Effector memory CD8-positive, alpha-beta T cell (primary cell): ENCODE measurements around the gene OR13C5.
"Not testable (repeated sequence)": the region's sequence is repeated elsewhere in the genome, so short reads cannot be mapped to it uniquely, and the experiment has no call there.

ENCODE experiments used
- ATAC-seq: fragments of 150-1000 bp; cut with Tn5 transposase; replicated peaks from 2 replicates; pipeline ENCODE4 v1.10.0; 2021; ENCODE audit warnings: mild to moderate bottlenecking, moderate library complexity
- DNase-seq, 3 experiments: peaks; one replicate each; pipeline ENCODE4 v3.0.0; 2021
- H3K27ac Mint-ChIP-seq, 2 donors: one replicate each; pipeline ENCODE4 v1.8.0; 2022; ENCODE audit warnings: mild to moderate bottlenecking in 2 of 2, mixed read lengths in 2 of 2, moderate library complexity in 2 of 2
- H3K27me3 Mint-ChIP-seq, 2 donors: one replicate each; pipeline ENCODE4 v1.8.0; 2022; ENCODE audit warnings: mixed read lengths in 2 of 2
- H3K36me3 Mint-ChIP-seq: one replicate; pipeline ENCODE4 v1.8.0; 2022; ENCODE audit warnings: mild to moderate bottlenecking, moderate library complexity, mixed read lengths; ENCODE audit not compliant: insufficient read depth
- H3K4me1 Mint-ChIP-seq, 2 donors: one replicate each; pipeline ENCODE4 v1.8.0; 2022; ENCODE audit warnings: low read depth in 2 of 2, mixed read lengths in 2 of 2
- H3K4me3 Mint-ChIP-seq, 2 donors: one replicate each; pipeline ENCODE4 v1.8.0; 2022; ENCODE audit warnings: mild to moderate bottlenecking in 2 of 2, mixed read lengths in 2 of 2, moderate library complexity in 2 of 2
- H3K9me3 Mint-ChIP-seq, 2 donors: one replicate each; pipeline ENCODE4 v1.8.0; 2022; ENCODE audit warnings: mixed read lengths in 2 of 2
- total RNA-seq, 9 experiments: gene quantifications; one replicate each; lab custom pipeline; 2026; lab: John Stamatoyannopoulos, UW

OR13C5 gene
- total RNA-seq: 0 to 0.06 (median 0) reads per million in 9 experiments

- not testable (repeated sequence) for H3K9me3 Mint-ChIP-seq, H3K4me1 Mint-ChIP-seq, ATAC-seq, DNase-seq, H3K27me3 Mint-ChIP-seq, H3K4me3 Mint-ChIP-seq, H3K27ac Mint-ChIP-seq, H3K36me3 Mint-ChIP-seq
Measured at GRCh38 chr9:104599313-104599712, at the start of gene OR13C5. Gene OR13C5 (minus strand): TSS chr9:104599413. CDS start chr9:104599413, 0 bp downstream.

GRCh38 chr9:104635456-104635855 lies 36.2 kb upstream of the OR13C5 start:
- DNase-seq (no peak), ATAC-seq (no peak)
- Mint-ChIP-seq H3K4me1 (no peaks in the 10 kb centered on the region), H3K9me3 (peaks cover 3 to 15% of the 10 kb centered on the region in 2 donors), H3K36me3 (no peaks in the 10 kb centered on the region), H3K4me3 (no peak overlapping the region), H3K27me3 (no peaks in the 10 kb centered on the region), H3K27ac (no peak overlapping the region)

- Mint-ChIP-seq H3K9me3 (peaks cover 3 to 15% of the 10 kb centered on the region in 2 donors), H3K4me1 (no peaks in the 10 kb centered on the region), H3K27ac (no peak overlapping the region), H3K4me3 (no peak overlapping the region), H3K36me3 (no peaks in the 10 kb centered on the region), H3K27me3 (no peaks in the 10 kb centered on the region)
- DNase-seq (no peak), ATAC-seq (no peak)
Measured at GRCh38 chr9:104633976-104634520, 34.8 kb upstream of the OR13C5 start.

GRCh38 chr9:104625964-104626363 lies 26.8 kb upstream of the OR13C5 start:
- not testable (repeated sequence) for DNase-seq, H3K27me3 Mint-ChIP-seq, H3K4me3 Mint-ChIP-seq, H3K36me3 Mint-ChIP-seq, H3K27ac Mint-ChIP-seq, H3K9me3 Mint-ChIP-seq, ATAC-seq, H3K4me1 Mint-ChIP-seq

- no peak for DNase-seq
- no peaks in the 10 kb centered on the region for H3K27me3 Mint-ChIP-seq
- H3K36me3 Mint-ChIP-seq: no peaks in the 10 kb centered on the region
- H3K4me1 Mint-ChIP-seq: no peaks in the 10 kb centered on the region
- ATAC-seq: no peak
- H3K27ac Mint-ChIP-seq: no peak within 1 kb of the TSS
- H3K4me3 Mint-ChIP-seq: no peak within 1 kb of the TSS
- peaks cover 3 to 9% of the 10 kb centered on the region in 2 donors for H3K9me3 Mint-ChIP-seq
Measured at GRCh38 chr9:104618104-104618503, 18.9 kb upstream of the OR13C5 start, which contains the start of gene OR13C9. Gene OR13C9 (minus strand): TSS chr9:104618204. CDS start chr9:104618204, 0 bp downstream.

- Mint-ChIP-seq H3K4me3 (no peak overlapping the region), H3K27me3 (no peaks in the 10 kb centered on the region), H3K27ac (no peak overlapping the region), H3K4me1 (no peaks in the 10 kb centered on the region), H3K36me3 (no peaks in the 10 kb centered on the region), H3K9me3 (peaks cover 3 to 9% of the 10 kb centered on the region in 2 donors)
- DNase-seq (no peak), ATAC-seq (no peak)
Measured at GRCh38 chr9:104617418-104617817, 18.2 kb upstream of the OR13C5 start.

- no peak overlapping the region for H3K4me3 Mint-ChIP-seq
- H3K27ac Mint-ChIP-seq: no peak overlapping the region
- no peaks in the 10 kb centered on the region for H3K4me1 Mint-ChIP-seq
- H3K27me3 Mint-ChIP-seq: no peaks in the 10 kb centered on the region
- ATAC-seq (no peak), DNase-seq (no peak)
- no peaks in the 10 kb centered on the region for H3K36me3 Mint-ChIP-seq
- H3K9me3 Mint-ChIP-seq: no peaks in the 10 kb centered on the region
Measured at GRCh38 chr9:104611213-104611612, 12.0 kb upstream of the OR13C5 start.

- Mint-ChIP-seq H3K27ac (no peak overlapping the region), H3K9me3 (no peaks in the 10 kb centered on the region), H3K4me3 (no peak overlapping the region), H3K4me1 (no peaks in the 10 kb centered on the region), H3K36me3 (no peaks in the 10 kb centered on the region), H3K27me3 (no peaks in the 10 kb centered on the region)
- DNase-seq: no peak
- no peak for ATAC-seq
Measured at GRCh38 chr9:104608336-104608735, 9.1 kb upstream of the OR13C5 start.

GRCh38 chr9:104606152-104606551 lies 6.9 kb upstream of the OR13C5 start:
- Mint-ChIP-seq H3K27ac (no peak overlapping the region), H3K4me3 (no peak overlapping the region), H3K27me3 (no peaks in the 10 kb centered on the region), H3K36me3 (no peaks in the 10 kb centered on the region), H3K9me3 (no peaks in the 10 kb centered on the region), H3K4me1 (no peaks in the 10 kb centered on the region)
- no peak for ATAC-seq
- no peak for DNase-seq

GRCh38 chr9:104605527-104605926 lies 6.3 kb upstream of the OR13C5 start, which contains the start of gene OR13C2:
Gene OR13C2 (minus strand): TSS chr9:104605627. CDS start chr9:104605627, 0 bp downstream.
- H3K9me3 Mint-ChIP-seq, H3K36me3 Mint-ChIP-seq, H3K27ac Mint-ChIP-seq, H3K4me1 Mint-ChIP-seq, H3K4me3 Mint-ChIP-seq, DNase-seq, H3K27me3 Mint-ChIP-seq, ATAC-seq: not testable (repeated sequence)

- no peak overlapping the region for H3K27ac Mint-ChIP-seq
- no peaks in the 10 kb centered on the region for H3K9me3 Mint-ChIP-seq
- no peaks in the 10 kb centered on the region for H3K36me3 Mint-ChIP-seq
- ATAC-seq (no peak), DNase-seq (no peak)
- H3K27me3 Mint-ChIP-seq: no peaks in the 10 kb centered on the region
- no peaks in the 10 kb centered on the region for H3K4me1 Mint-ChIP-seq
- no peak overlapping the region for H3K4me3 Mint-ChIP-seq
Measured at GRCh38 chr9:104604801-104605200, 5.6 kb upstream of the OR13C5 start.

- not testable (repeated sequence) for H3K4me1 Mint-ChIP-seq, H3K27ac Mint-ChIP-seq, H3K4me3 Mint-ChIP-seq, H3K9me3 Mint-ChIP-seq, H3K27me3 Mint-ChIP-seq, DNase-seq, ATAC-seq, H3K36me3 Mint-ChIP-seq
Measured at GRCh38 chr9:104598749-104599148, 464 bp downstream of the OR13C5 start.

- Mint-ChIP-seq H3K36me3 (no peaks in the 10 kb centered on the region), H3K27me3 (no peaks in the 10 kb centered on the region), H3K4me1 (no peaks in the 10 kb centered on the region), H3K9me3 (peaks cover 0 to 2% of the 10 kb centered on the region in 2 donors), H3K27ac (no peak overlapping the region), H3K4me3 (no peak overlapping the region)
- no peak for DNase-seq
- ATAC-seq: no peak
Measured at GRCh38 chr9:104589626-104590025, 9.6 kb downstream of the OR13C5 start.

GRCh38 chr9:104586496-104587180 lies 12.6 kb downstream of the OR13C5 start:
- H3K9me3 Mint-ChIP-seq: peaks cover 0 to 2% of the 10 kb centered on the region in 2 donors
- no peaks in the 10 kb centered on the region for H3K36me3 Mint-ChIP-seq
- H3K27me3 Mint-ChIP-seq: no peaks in the 10 kb centered on the region
- ATAC-seq: no peak
- H3K4me1 Mint-ChIP-seq: no peaks in the 10 kb centered on the region
- no peak overlapping the region for H3K27ac Mint-ChIP-seq
- H3K4me3 Mint-ChIP-seq: no peak overlapping the region
- DNase-seq: no peak
